Measurements from ENCODE around the gene CATSPERE. TPM values are rescaled to one million over a fixed set of nuclear protein-coding genes. Genes with fewer than 3 reads are reported as not detected.
A peak's percentile ranks its signal among the peaks of the same experiment; 100 is the strongest.

Gene CATSPERE
- total and polyA plus RNA-seq, 9 of the 15 experiments (the other 6 are each of a cell fraction or from before 2014, with no cell fraction given): 0.06 to 0.16 (median 0.09) TPM; not detected in 3

GRCh38 chr1:244647819-244648218 is 186.7 kb downstream of the CATSPERE start (continued):
- TF ChIP-seq ZNF695 (CRISPR knock-in tag; IDR thresholded peaks at IDR 0.05): no peak
- TF ChIP-seq ZNF551 (CRISPR knock-in tag; IDR thresholded peaks at IDR 0.05): no peak
- no peak for TF ChIP-seq TBP (optimal IDR thresholded peaks at IDR 0.05; ENCODE audit: low read depth, low read length)
- TF ChIP-seq GABPA (tag; conservative IDR thresholded peaks at IDR 0.05; ENCODE audit: low read depth): peak; percentile 48; the same call in 1 of the 2 replicates
- no peak for TF ChIP-seq AFF1 (IDR thresholded peaks at IDR 0.05; ENCODE audit: low read depth in 1 of 2, partially characterized antibody in 2 of 2)
- TF ChIP-seq SPI1 (IDR thresholded peaks at IDR 0.05; ENCODE audit: borderline replicate concordance, low read depth, low read length): peak; percentile 84
